GM19238 (cell line): Measurements from ENCODE around the gene FDXACB1.

Experiments
- DNase-seq: peaks from one replicate; pipeline ENCODE4 v3.0.0; 2011; ENCODE audit warnings: low spot score; ENCODE audit not compliant: insufficient read length

The FDXACB1 gene

GRCh38 chr11:111845276-111846028, 33.5 kb downstream of the FDXACB1 start:
- DNase-seq = no peak

DNA sequence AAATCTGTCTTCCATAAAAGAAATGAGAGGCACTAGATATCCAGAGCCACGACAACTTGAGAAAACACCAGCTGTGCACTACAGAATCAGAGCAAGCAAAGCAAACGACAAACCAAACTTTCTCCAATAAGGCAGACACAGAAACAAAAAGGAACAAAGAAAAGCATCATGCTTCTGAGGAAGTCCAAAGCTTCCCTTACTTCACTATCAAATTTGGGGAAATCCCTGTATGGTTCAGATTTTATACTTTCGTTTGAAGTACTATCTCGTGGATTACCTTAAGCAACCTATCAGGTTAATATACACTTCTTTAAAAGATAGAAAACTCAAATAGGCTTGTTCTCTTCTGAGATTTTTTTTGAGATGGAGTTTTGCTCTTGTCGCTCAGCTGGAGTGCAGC, 35.3 kb downstream of the FDXACB1 start:
- no peak for DNase-seq

- DNase-seq = peak; percentile 14
Measured at GRCh38 chr11:111841370-111842053, 37.5 kb downstream of the FDXACB1 start.

GRCh38 chr11:111840143-111840542, 38.8 kb downstream of the FDXACB1 start:
- no peak for DNase-seq

DNA sequence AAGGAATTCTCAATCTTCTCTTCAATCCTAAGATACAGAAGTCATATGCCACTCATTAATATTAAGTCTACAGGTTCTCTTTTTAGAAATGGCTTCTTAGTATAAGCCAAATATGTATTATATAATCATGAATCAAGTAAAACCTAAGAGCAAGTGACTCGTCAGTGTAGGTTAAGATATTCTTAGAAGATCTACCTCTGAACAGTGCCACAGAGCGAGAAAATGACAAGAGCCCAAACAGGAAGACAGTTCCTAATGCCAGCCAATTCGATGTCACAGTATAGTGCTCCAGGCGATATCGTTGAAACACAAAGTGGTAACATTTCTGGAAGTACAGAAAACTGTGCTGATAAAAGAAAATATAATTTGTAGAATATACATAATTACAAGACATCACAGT, 40.9 kb downstream of the FDXACB1 start:
- DNase-seq = no peak

GRCh38 chr11:111837366-111837891, 41.5 kb downstream of the FDXACB1 start:
- no peak for DNase-seq

GRCh38 chr11:111836721-111837120, 42.2 kb downstream of the FDXACB1 start:
- peak; percentile 7 for DNase-seq

DNA sequence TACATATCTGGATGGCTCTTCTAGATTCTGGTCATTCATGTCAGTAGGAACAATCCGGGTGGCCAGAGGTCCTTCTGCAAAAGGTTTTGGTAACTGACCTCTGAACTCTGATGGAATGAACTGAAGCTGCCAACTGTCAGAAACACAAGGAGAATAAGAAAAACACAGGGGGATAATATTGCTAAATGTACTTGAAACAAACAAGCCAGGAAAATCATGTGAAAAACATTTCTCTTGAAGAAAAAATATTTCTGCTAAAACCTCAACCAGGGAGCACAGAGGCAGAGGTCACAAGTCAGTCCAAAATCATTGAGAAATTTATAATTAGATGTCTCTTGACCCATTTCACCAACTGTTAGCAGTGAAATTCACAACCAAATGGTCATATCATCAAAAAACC, 42.8 kb downstream of the FDXACB1 start:
- no peak for DNase-seq

DNA sequence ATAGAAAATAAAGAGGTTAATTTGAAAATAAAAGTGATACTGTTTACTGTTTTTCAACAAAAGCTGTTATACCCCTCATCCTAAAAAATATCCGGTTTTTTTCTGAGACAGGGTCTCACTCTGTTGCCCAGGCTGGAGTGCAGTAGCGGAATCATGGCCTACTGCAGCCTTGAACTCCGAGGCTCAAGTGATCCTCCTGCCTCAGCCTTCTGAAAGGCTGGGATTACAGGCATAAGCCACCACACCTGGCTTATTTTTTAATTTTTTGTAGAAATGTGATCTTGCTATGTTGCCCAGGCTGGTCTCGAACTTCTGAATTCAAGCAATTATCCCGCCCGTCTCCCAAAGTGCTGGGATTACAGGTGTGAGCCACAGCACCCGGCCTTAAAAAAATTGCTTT, 43.3 kb downstream of the FDXACB1 start:
- DNase-seq = no peak

GRCh38 chr11:111834432-111835163, 44.4 kb downstream of the FDXACB1 start:
- no peak for DNase-seq

- no peak for DNase-seq
Measured at GRCh38 chr11:111833524-111833923, 45.4 kb downstream of the FDXACB1 start.

GRCh38 chr11:111829185-111829968, 49.6 kb downstream of the FDXACB1 start:
- DNase-seq = peak; percentile 6

DNA sequence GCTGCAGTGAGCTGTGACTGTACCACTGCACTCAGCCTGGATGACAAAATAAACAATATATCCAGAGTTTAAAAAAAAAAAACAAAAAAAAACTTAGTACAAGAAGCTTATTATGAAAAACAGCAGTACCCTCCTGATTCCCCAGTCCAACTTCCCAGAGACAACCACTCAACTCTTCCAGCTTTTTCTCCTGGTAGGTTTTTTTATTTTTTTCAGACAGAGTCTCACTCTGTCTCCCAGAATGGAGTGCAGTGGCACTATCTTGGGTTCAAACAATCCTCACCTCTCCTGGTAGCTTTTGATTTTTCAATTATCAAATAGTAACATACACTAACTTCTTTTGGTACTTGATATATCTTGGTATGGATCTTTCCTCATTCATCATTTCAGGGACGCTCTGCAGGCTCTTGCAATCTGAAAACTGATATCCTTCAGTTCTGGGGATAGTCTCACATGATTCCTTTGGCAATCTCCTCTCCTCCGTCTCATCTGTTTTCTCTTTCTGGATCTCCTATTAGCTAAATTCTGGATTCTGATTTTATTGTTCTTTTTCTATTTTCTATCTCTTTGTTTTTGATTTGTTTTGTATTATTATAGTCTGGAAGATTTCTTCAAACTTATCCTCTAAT, 52.5 kb downstream of the FDXACB1 start:
- DNase-seq = no peak
